Tibial nerve (tissue), 3 donors: ENCODE results near the gene COL1A2.

Experiments
- CTCF ChIP-seq, 5 experiments: fragments of 200-600 bp in 3 of 5; fragments of 450-650 bp in 2 of 5; sonication (generic) in 3 of 5; IDR thresholded peaks; one replicate each; pipeline ENCODE4 v1.5.1; 2016 to 2019; ENCODE audit warnings: antibody characterized with exemption in 5 of 5, mild to moderate bottlenecking in 3 of 5, moderate library complexity in 2 of 5
- POLR2A ChIP-seq, 2 donors: fragments of 450-650 bp; IDR thresholded peaks; one replicate each; pipeline ENCODE4 v1.6.1; 2017; ENCODE audit warnings: antibody characterized with exemption in 2 of 2, mild to moderate bottlenecking in 2 of 2, moderate library complexity in 2 of 2

DNA sequence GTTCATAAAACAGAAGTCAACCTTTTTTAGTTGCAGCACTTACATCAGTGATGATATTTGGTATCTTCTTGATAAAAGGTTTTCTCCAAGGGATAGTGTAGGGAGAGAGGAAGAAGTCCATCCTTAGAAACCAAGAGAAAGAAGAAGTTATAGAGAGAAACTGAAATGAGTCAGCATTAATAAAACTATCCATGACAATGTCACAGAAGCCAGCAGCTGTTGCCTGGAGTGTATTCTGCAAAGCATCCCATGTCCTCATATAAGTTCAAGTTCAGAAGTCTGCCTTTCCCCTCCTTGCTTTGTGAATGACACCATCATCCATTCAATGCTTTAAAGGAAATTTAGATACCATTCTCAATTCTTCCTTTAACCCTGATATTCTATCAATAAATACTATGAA lies 14.4 kb upstream of the COL1A2 start:
- no peak for TF ChIP-seq CTCF (IDR thresholded peaks at IDR 0.05)
- TF ChIP-seq POLR2A (IDR thresholded peaks at IDR 0.05), result no peak
